Inflammatory macrophage treated with lipopolysaccharide for 1 hour (primary cell): Measurements from ENCODE around the gene ODF4.
"Not testable (repeated sequence)": the region's sequence is repeated elsewhere in the genome, so short reads cannot be mapped to it uniquely, and the experiment has no call there.

ENCODE experiments used
- DNase-seq, 2 donors: peaks; one replicate each; pipeline ENCODE4 v3.0.0-alpha.2; 2020 to 2022

ODF4 gene

DNA sequence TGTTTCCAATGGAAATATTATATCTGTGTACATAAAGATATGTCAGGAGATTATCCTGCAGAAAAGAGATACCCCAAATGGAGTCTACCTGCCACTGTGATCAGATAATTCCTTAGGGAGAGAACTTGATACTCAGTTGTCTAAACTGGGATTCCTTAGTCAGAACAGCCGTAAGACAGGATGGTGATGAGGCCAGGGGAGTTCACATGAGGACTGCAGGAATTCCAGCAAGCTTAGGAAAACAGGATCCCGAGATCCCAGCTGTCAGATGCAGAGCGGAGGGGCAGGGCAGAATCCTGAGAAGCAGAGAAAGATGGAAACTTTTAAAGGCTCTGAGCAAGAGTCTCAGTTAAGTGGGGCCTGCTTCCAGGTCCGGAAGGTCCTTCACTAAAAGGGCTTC is 32.1 kb downstream of the ODF4 start:
- DNase-seq, result no peak

GRCh38 chr17:8372422-8372821 is 32.8 kb downstream of the ODF4 start:
- DNase-seq, result no peak

DNA sequence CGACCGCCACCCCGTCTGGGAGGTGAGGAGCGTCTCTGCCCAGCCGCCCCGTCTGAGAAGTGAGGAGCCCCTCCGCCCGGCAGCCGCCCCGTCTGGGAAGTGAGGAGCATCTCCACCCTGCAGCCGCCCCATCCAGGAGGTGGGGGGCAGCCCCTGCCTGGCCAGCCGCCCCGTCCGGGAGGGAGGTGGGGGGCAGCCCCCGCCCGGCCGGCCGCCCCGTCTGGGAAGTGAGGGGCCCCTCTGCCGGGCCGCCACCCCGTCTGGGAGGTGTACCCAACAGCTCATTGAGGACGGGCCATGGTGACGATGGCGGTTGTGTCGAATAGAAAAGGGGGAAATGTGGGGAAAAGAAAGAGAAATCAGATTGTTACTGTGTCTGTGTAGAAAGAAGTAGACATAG is 34.2 kb downstream of the ODF4 start:
- not testable (repeated sequence) for DNase-seq

GRCh38 chr17:8375738-8376259 is 36.2 kb downstream of the ODF4 start:
- DNase-seq, result no peak

GRCh38 chr17:8376271-8377067 is 36.8 kb downstream of the ODF4 start, which contains the start of gene KRABD2:
Gene KRABD2, minus strand, starts transcription at chr17:8376704.
- peak; percentile 80 to 83 for DNase-seq

- DNase-seq, result no peak
Observed at GRCh38 chr17:8377422-8377821, 37.8 kb downstream of the ODF4 start.

DNA sequence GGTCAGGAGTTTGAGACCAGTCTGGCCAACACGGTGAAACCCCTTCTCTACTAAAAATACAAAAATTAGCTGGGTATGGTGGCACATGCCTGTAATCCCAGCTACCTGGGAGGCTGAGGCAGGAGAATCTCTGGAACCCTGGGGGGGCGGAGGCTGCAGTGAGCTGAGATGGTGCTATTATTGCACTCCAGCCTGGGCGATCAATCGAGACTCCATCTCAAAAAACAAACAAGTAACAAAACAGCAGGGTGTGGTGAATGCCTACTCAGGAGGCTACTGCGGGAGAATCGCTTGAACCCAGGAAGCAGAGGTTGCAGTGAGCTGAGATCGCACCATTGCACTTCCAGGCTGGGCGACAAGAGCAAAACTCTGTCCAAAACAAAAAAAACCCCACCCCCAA is 38.5 kb downstream of the ODF4 start:
- DNase-seq, result not testable (repeated sequence)

GRCh38 chr17:8380049-8380448 is 40.4 kb downstream of the ODF4 start:
- DNase-seq, result no peak

- peak in 1 of 2 donors; percentile 22 for DNase-seq
Observed at GRCh38 chr17:8382052-8382879, 42.6 kb downstream of the ODF4 start.

DNA sequence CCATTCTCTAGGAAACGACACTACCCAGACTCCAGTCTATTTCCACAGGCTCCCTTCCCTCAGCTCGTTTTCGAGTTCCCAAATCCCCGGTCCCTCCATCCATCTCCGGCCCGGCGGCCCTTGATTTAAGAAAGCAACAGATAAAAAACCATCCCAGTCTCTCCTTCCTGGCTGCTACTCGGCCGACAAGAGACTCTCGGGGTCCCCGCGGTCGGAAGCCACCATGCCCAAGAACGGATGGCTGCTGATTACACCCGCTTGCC is 43.2 kb downstream of the ODF4 start:
- DNase-seq, result no peak

- peak; percentile 98 to 100 for DNase-seq
Observed at GRCh38 chr17:8383143-8383822, 43.6 kb downstream of the ODF4 start, which contains the start of gene RPL26. Gene RPL26, minus strand, starts transcription at chr17:8383193. Its CDS starts 883 bp downstream, at chr17:8382310.

- DNase-seq, result no peak
Observed at GRCh38 chr17:8384801-8385378, 45.2 kb downstream of the ODF4 start.

DNA sequence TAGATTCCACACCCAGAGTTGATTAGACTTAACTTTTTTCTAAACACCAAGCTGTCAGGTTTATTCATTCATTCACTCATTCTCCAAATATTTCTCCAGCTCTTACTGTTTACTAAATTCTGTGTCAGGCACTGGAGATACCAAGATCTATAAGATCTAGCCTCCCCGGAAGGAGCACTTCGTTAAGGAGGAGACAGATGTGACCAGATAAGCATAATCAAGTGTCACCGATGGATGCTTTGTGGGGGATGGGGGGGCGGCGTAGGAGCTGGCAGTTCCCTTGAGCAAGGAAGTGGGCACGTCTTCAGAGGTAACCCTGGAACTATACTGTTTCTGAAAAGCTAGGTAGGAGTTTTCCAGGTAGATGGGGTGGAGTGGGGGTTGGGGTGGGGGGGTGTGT is 47.2 kb downstream of the ODF4 start:
- no peak for DNase-seq

GRCh38 chr17:8387914-8388651 is 48.4 kb downstream of the ODF4 start:
- DNase-seq, result no peak

DNA sequence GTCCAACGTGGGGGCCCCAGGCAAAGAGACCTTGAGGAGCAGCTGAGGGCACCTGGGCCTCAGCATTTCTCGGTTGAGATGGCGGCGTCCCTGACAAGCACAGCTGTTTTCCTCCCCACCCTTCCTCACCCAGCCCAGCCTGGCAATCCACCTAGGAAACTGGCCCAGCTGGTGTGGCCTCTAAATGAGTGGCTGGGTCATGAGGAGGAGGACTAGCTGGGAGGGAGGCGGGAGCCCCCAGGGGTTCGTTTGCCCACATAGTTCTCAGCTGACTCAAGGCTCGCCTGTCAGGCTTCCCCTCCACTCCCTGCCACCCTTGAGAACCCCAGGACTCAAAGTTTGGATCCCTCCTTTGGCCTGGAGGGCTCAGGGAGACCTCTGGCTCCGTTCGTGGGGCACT is 52.1 kb downstream of the ODF4 start:
- no peak for DNase-seq

DNA sequence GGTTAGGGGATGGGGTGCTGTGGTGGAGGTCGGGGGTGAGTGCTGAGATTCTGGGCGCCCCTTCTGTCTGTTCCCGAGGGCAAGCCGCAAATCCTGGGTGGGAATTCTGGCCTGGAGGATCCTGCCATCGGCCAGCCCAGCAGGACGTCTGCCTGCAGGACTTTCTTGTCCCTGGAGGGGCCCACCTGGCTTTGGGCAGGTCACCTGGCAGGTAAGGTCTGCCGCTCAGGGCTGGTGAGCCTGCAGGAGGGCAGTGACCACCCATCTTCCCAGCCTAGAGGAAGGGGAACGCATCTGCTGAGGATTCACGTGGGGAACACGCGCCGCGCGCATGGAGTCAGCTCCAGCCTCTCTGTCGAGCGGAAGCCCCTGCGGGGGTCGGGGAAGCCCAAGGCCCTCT is 52.6 kb downstream of the ODF4 start:
- DNase-seq, result no peak

DNA sequence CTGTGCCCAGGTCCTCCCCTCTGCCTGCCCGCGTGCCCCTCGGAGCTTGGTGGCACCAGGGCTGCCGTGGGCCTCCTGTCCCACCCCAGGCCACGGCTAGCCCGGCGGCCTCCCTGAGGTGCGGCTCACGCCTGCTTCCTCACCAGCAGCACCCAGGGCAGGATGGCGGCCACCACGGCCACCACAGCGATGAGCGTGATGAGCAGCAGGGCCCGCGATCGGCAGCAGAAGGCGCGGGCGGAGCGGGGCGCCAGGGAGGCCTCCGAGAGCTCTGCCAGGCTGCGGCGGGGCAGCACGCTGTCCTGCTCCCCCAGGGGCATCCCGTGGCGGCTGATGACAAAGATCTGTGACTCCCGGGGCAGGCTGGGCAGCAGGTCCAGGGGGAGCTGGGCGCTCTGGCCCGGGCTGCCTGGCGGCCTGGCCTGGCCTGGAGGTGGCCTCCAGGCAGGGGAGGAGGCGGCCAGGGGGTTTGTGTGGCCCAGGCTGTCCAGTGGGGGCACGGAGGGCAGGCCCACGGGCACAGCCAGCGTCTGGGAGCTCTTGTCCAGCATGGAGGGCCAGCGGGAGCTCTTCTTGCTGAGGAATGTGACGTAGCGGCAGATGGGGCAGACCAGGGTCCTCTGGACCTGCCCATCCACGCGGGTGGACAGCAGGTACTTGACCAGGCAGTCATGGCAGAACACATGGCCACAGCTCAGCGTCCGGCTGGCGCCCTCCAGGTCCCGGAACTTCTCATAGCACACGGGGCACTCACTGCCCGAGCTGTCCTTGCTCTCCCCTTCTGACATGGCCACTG is 53.2 kb downstream of the ODF4 start:
- DNase-seq, result no peak

DNA sequence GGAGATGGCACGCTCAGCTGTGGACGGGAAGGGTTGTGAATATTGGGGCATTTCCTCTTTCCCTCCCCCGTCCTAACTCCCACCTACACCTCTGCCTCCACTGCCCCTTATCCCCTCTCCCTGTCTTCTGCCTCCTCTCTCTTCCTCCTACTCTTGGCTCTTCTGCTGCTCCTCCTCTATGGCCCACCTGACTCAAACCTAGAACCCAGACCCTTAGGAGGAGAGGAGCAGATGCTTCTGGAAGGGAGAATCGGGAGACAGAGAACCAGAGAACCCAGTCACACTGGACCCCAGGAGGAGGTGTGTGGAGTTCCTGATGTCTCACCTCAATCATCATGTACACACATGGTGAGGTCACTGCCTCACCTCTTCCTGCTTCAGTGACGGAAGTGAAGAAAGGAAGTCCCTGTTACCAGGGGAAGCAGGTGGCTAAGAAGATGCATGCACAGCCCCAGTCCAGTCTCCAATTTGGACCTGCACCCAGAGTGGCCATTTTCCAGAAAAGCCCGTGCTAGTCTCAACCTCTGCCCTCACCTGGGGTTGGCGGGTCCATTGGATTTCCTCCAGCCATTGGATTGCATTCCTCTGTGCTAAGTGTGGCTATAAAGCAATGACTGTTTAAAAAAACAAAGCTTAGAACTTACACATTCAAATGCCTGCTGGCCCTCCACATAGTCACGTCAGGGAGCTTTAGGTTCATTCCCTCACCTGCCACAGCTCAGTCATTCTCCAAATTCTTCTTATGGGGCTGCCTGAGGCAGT is 54.0 kb downstream of the ODF4 start:
- DNase-seq, result no peak

DNA sequence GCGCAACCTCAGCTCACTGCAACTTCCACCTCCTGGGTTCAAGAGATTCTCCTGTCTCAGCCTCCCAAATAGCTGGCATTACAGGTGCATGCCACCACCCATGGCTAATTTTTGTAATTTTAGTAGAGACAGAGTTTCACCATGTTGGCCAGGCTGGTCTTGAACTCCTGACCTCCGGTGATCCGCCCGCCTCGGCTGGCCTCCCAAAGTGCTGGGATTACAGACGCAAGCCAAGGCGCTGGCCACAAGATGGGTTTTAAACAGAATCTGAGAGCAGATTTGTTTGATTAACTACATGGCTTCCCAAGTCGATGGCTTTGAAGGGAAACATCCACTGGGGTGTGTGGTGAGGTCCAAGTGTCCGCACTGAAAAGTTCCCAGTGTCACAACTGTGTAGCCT is 54.9 kb downstream of the ODF4 start:
- not testable (repeated sequence) for DNase-seq
